ENCODE measurements around the gene COG3. TPM values are rescaled to one million over a fixed set of nuclear protein-coding genes. Genes with fewer than 3 reads are reported as not detected.

Gene COG3
- total and polyA plus RNA-seq, 2 of the 13 experiments (the other 11 are each of a cell fraction or from before 2014, with no cell fraction given), result 37.8 to 47.5 TPM

GRCh38 chr13:45503658-45504057 is 38.9 kb downstream of the COG3 start (continued):
- no peak for TF ChIP-seq CBFB (CRISPR knock-in tag; IDR thresholded peaks at IDR 0.05)

- BruUV-seq (replicated peaks), result no TSS peak
- H3K9me3 ChIP-seq (ENCODE audit: low read length), result no peaks in the 10 kb centered on the region
- H3K9ac ChIP-seq (ENCODE audit: insufficient read depth, low read depth, low read length), result no peak overlapping the region
- intact Hi-C loops (cut with micrococcal nuclease; ENCODE audit: unreplicated experiment) (no loop called here), in situ Hi-C loops (cut with HindIII; ENCODE audit: extremely low pct_ligation_motif_present, low pct_unique_long_range_greater_than_20kb) (loop anchor here (25.0 kb wide), 1 partner anchor 470 kb away; no protein-coding TSS in a partner anchor)
- H3K36me3 ChIP-seq (replicated peaks in 1 of 2; ENCODE audit: control insufficient read depth in 1 of 2, insufficient read depth in 2 of 2, low read length in 2 of 2), result peaks cover 26 to 63% of the 10 kb centered on the region in 2 experiments
- no peak overlapping the region for H3K4me3 ChIP-seq (replicated peaks in 1 of 3; ENCODE audit: insufficient read depth in 1 of 3, low read depth in 2 of 3, low read length in 3 of 3)
- no peaks in the 10 kb centered on the region for H3K27me3 ChIP-seq (ENCODE audit: control insufficient read depth in 1 of 2, insufficient read depth in 2 of 2, low read length in 2 of 2)
- FAIRE-seq (no peak), DNase-seq (ENCODE audit: low spot score) (no peak), ATAC-seq (no peak)
- ChIA-PET CTCF (ENCODE audit: low intra/inter-chr PET ratio, low total read pairs) (no interaction called here), POLR2A (no interaction called here)
- peaks cover 3% of the 10 kb centered on the region for H3K79me2 ChIP-seq (ENCODE audit: insufficient read depth, low read length)
- no peaks in the 10 kb centered on the region; the same call in 1 of the 2 replicates for H4K20me1 ChIP-seq (ENCODE audit: insufficient read depth, low read length)
- H3K4me1 ChIP-seq (ENCODE audit: insufficient read depth, low read length), result no peaks in the 10 kb centered on the region
- WGBS (ENCODE audit: low lambda C conversion rate), result 95% methylated on average over 6 of the region's 6 CpGs
- H2AFZ ChIP-seq (ENCODE audit: low read length), result no peak overlapping the region
- no peak overlapping the region for H3K27ac ChIP-seq (ENCODE audit: extremely low read length, insufficient read depth, low read length)
- H3K4me2 ChIP-seq (ENCODE audit: low read depth, low read length), result no peak overlapping the region
- TF ChIP-seq NFIC (IDR thresholded peaks at IDR 0.05; ENCODE audit: low read length), result no peak
- TF ChIP-seq TMF1 (CRISPR knock-in tag; IDR thresholded peaks at IDR 0.05; ENCODE audit: low read depth), result no peak
- no peak for TF ChIP-seq HOXA7 (CRISPR knock-in tag; IDR thresholded peaks at IDR 0.05)
- no peak for TF ChIP-seq THRA (CRISPR knock-in tag; IDR thresholded peaks at IDR 0.05; ENCODE audit: borderline replicate concordance)
- no peak for TF ChIP-seq ZNF276 (CRISPR knock-in tag; IDR thresholded peaks at IDR 0.05; ENCODE audit: low read depth)
- TF ChIP-seq NCOA2 (CRISPR knock-in tag; IDR thresholded peaks at IDR 0.05), result no peak
- TF ChIP-seq ZBTB49 (CRISPR knock-in tag; IDR thresholded peaks at IDR 0.05; ENCODE audit: borderline replicate concordance), result no peak
- TF ChIP-seq REST (IDR thresholded peaks at IDR 0.05; ENCODE audit: borderline replicate concordance in 1 of 2, low read depth in 1 of 2, low read length in 2 of 2), result no peak
- no peak for TF ChIP-seq ZNF775 (CRISPR knock-in tag; IDR thresholded peaks at IDR 0.05; ENCODE audit: borderline replicate concordance)
- no peak for TF ChIP-seq MTF1 (CRISPR knock-in tag; IDR thresholded peaks at IDR 0.05)
- TF ChIP-seq NKX3-1 (CRISPR knock-in tag; IDR thresholded peaks at IDR 0.05), result no peak
Observed at GRCh38 chr13:45506811-45507210, 42.1 kb downstream of the COG3 start.
